ENCODE results near the gene FBXO22.

FBXO22 gene

GRCh38 chr15:75942464-75942863, 38.8 kb downstream of the FBXO22 start:
- no peak overlapping the region for H3K9ac ChIP-seq (ENCODE audit: low read length)
- H3K79me2 ChIP-seq (ENCODE audit: insufficient read depth, low read length), result no peaks in the 10 kb centered on the region
- H3K9me2 ChIP-seq (replicated peaks; ENCODE audit: insufficient read depth, low read length), result no peaks in the 10 kb centered on the region
- H3K27ac ChIP-seq (ENCODE audit: low read depth, low read length), result no peak overlapping the region
- peaks cover 10% of the 10 kb centered on the region; the same call in 1 of the 2 replicates for H3K36me3 ChIP-seq (ENCODE audit: low read length)
- no peak overlapping the region for H2AFZ ChIP-seq (ENCODE audit: low read depth, low read length, severe bottlenecking)
- H3F3A ChIP-seq (ENCODE audit: insufficient read depth), result 0 out of 2 replicates have a peak, but pooled peaks cover 3% of the 10 kb centered on the region
- no peaks in the 10 kb centered on the region for H4K20me1 ChIP-seq (ENCODE audit: low read depth, low read length)
- H3K27me3 ChIP-seq (ENCODE audit: low read length), result no peaks in the 10 kb centered on the region
- H3K9me3 ChIP-seq (ENCODE audit: insufficient read depth, low read length), result no peaks in the 10 kb centered on the region
- no peak overlapping the region for H3K4me3 ChIP-seq (ENCODE audit: insufficient read depth, low read length, poor library complexity, severe bottlenecking)
- H3K4me2 ChIP-seq (ENCODE audit: low read depth, low read length, poor library complexity, severe bottlenecking), result no peak overlapping the region
- TF ChIP-seq, protein P1, sequence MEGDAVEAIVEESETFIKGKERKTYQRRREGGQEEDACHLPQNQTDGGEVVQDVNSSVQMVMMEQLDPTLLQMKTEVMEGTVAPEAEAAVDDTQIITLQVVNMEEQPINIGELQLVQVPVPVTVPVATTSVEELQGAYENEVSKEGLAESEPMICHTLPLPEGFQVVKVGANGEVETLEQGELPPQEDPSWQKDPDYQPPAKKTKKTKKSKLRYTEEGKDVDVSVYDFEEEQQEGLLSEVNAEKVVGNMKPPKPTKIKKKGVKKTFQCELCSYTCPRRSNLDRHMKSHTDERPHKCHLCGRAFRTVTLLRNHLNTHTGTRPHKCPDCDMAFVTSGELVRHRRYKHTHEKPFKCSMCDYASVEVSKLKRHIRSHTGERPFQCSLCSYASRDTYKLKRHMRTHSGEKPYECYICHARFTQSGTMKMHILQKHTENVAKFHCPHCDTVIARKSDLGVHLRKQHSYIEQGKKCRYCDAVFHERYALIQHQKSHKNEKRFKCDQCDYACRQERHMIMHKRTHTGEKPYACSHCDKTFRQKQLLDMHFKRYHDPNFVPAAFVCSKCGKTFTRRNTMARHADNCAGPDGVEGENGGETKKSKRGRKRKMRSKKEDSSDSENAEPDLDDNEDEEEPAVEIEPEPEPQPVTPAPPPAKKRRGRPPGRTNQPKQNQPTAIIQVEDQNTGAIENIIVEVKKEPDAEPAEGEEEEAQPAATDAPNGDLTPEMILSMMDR (IDR thresholded peaks at IDR 0.05; ENCODE audit: insufficient read depth, low read length, poor library complexity, severe bottlenecking), result no peak

GRCh38 chr15:75943246-75943645, 39.6 kb downstream of the FBXO22 start:
- no peaks in the 10 kb centered on the region for H4K20me1 ChIP-seq (ENCODE audit: low read depth, low read length)
- no peaks in the 10 kb centered on the region for H3K9me3 ChIP-seq (ENCODE audit: insufficient read depth, low read length)
- H3K27ac ChIP-seq (ENCODE audit: low read depth, low read length), result no peak overlapping the region
- no peak overlapping the region for H3K4me2 ChIP-seq (ENCODE audit: low read depth, low read length, poor library complexity, severe bottlenecking)
- TF ChIP-seq, protein P1 (IDR thresholded peaks at IDR 0.05; ENCODE audit: insufficient read depth, low read length, poor library complexity, severe bottlenecking), result no peak
- no peak for TF ChIP-seq EZH2phosphoT487 (conservative IDR thresholded peaks at IDR 0.05; ENCODE audit: low read length)
- H3K9ac ChIP-seq (ENCODE audit: low read length), result no peak overlapping the region
- H3K9me2 ChIP-seq (replicated peaks; ENCODE audit: insufficient read depth, low read length), result no peaks in the 10 kb centered on the region
- no peak overlapping the region for H3K4me3 ChIP-seq (ENCODE audit: insufficient read depth, low read length, poor library complexity, severe bottlenecking)
- peaks cover 9% of the 10 kb centered on the region; the same call in 1 of the 2 replicates for H3K36me3 ChIP-seq (ENCODE audit: low read length)
- H3F3A ChIP-seq (ENCODE audit: insufficient read depth), result 0 out of 2 replicates have a peak, but pooled peaks cover 3% of the 10 kb centered on the region
- H3K79me2 ChIP-seq (ENCODE audit: insufficient read depth, low read length), result no peaks in the 10 kb centered on the region
- H2AFZ ChIP-seq (ENCODE audit: low read depth, low read length, severe bottlenecking), result no peak overlapping the region
- no peaks in the 10 kb centered on the region for H3K27me3 ChIP-seq (ENCODE audit: low read length)

DNA sequence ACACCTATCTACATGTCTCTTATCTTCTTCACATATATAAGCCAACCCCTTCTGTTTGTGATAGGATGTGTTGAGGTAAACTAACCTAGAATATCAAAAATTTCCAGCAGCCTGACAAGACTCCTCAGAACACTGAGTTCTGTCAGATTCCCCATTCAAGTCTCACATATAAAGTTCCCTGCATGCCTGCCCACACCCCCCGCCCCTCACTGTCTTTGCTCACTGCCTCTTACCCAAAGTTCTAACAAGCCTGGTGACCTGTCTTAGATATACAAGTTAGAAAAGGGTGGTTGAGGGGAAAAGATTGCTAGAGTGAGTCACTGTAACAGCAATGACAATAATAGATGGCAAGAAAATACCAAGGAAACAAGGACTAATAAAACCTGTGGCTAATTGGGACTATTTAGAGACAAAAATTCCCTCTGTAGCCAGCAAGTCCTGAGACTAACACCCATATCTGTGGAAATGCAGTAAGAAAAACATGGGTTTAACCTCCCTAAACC, 40.1 kb downstream of the FBXO22 start:
- Histone ChIP-seq H3K4me2 (ENCODE audit: low read depth, low read length, poor library complexity, severe bottlenecking) (no peak overlapping the region), H3K9me2 (replicated peaks; ENCODE audit: insufficient read depth, low read length) (no peaks in the 10 kb centered on the region), H2AFZ (ENCODE audit: low read depth, low read length, severe bottlenecking) (no peak overlapping the region), H3F3A (ENCODE audit: insufficient read depth) (0 out of 2 replicates have a peak, but pooled peaks cover 3% of the 10 kb centered on the region), H3K9ac (ENCODE audit: low read length) (no peak overlapping the region), H3K36me3 (ENCODE audit: low read length) (peaks cover 4% of the 10 kb centered on the region; the same call in 1 of the 2 replicates), H4K20me1 (ENCODE audit: low read depth, low read length) (no peaks in the 10 kb centered on the region), H3K79me2 (ENCODE audit: insufficient read depth, low read length) (no peaks in the 10 kb centered on the region), H3K27me3 (ENCODE audit: low read length) (no peaks in the 10 kb centered on the region), H3K27ac (ENCODE audit: low read depth, low read length) (no peak overlapping the region), H3K4me3 (ENCODE audit: insufficient read depth, low read length, poor library complexity, severe bottlenecking) (no peak overlapping the region), H3K9me3 (ENCODE audit: insufficient read depth, low read length) (no peaks in the 10 kb centered on the region)
- TF ChIP-seq, protein P1 (IDR thresholded peaks at IDR 0.05; ENCODE audit: insufficient read depth, low read length, poor library complexity, severe bottlenecking), result no peak
- TF ChIP-seq EZH2phosphoT487 (conservative IDR thresholded peaks at IDR 0.05; ENCODE audit: low read length), result no peak
